SU-DHL-6 (cell line): ENCODE measurements around the gene CENPU.

ENCODE experiments used
- CTCF ChIP-seq: fragments of 200-600 bp; sonication (generic); IDR thresholded peaks from one replicate; pipeline ENCODE4 v1.5.1; 2017; ENCODE audit warnings: antibody characterized with exemption, mild to moderate bottlenecking, low read length, moderate library complexity; ENCODE audit not compliant: insufficient read depth, poor library complexity, severe bottlenecking
- EZH2phosphoT487 ChIP-seq: fragments of 200-600 bp; sonication (generic), shearing (Covaris generic); conservative IDR thresholded peaks from 2 replicates; pipeline ENCODE4 v1.6.1; 2018; ENCODE audit warnings: mild to moderate bottlenecking, antibody characterized with exemption, low read length, moderate library complexity, mixed read lengths

DNA sequence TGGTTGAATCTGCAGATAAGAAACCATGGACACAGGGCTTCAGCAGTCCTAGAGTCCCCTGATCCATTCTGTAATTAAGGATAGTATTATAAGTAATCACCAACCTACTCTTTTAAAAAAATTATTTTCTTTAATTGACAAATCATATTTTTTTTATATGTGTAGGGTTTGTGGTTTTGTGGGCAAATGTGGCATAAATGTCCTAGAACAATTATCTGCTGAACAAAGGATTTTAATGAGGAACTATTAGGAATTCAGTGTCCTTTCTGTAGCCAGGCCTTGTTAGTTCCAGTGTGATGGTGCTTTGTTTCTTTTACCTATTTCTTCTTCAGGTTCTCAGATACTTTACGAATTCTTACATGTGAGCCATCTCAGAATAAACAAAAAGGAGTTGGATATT, 52.0 kb downstream of the CENPU start:
- TF ChIP-seq CTCF: no peak
- TF ChIP-seq EZH2phosphoT487: no peak
